ENCODE data around the gene SMIM11.
A peak's percentile ranks its signal among the peaks of the same experiment; 100 is the strongest.

Gene SMIM11

GRCh38 chr21:34345091-34345871, 30.0 kb upstream of the SMIM11 start:
- no peak overlapping the region for H3K4me3 Mint-ChIP-seq
- H3K4me1 Mint-ChIP-seq, result peaks cover 7% of the 10 kb centered on the region
- H3K27ac Mint-ChIP-seq, result no peak overlapping the region
- DNase-seq, result no peak
- H3K27me3 Mint-ChIP-seq, result no peaks in the 10 kb centered on the region
- H3K36me3 Mint-ChIP-seq (ENCODE audit: low read depth), result no peaks in the 10 kb centered on the region
- no peak for ATAC-seq
- H3K9me3 Mint-ChIP-seq, result no peaks in the 10 kb centered on the region

GRCh38 chr21:34345892-34346291, 29.4 kb upstream of the SMIM11 start:
- DNase-seq (no peak), ATAC-seq (no peak)
- Mint-ChIP-seq H3K4me3 (no peak overlapping the region), H3K4me1 (peaks cover 3% of the 10 kb centered on the region), H3K36me3 (ENCODE audit: low read depth) (no peaks in the 10 kb centered on the region), H3K9me3 (no peaks in the 10 kb centered on the region), H3K27me3 (no peaks in the 10 kb centered on the region), H3K27ac (no peak overlapping the region)

DNA sequence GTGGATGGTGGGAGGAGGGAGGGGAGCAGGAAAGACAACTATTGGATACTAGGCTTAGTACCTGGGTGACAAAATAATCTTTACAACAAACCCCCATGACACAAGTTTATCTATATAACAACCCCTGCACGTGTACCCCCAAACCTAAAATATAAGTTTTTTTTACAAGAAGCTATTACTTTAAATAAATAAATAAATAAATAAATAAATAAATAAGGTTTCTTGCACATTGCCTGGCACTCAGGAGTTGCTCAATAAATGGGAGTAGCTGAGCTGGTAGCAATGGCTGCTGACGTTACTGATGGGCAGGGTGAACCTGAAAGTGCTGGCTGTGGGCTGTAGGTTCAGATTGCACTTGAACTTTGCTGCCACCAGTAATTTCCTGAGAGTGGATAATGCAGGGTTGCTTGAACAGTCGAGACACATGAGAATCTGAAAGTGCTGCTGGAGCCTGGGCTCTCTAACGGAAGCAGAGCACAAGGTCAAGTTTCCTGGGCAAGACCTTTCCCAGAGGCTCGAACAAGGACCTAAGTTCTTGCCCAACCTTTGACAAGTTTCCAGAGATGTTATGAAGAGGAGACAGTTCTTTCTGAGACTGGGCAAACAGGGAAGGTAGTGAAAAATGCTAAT, 26.3 kb upstream of the SMIM11 start:
- no peaks in the 10 kb centered on the region for H3K36me3 Mint-ChIP-seq (ENCODE audit: low read depth)
- no peaks in the 10 kb centered on the region for H3K9me3 Mint-ChIP-seq
- DNase-seq, result no peak
- H3K4me3 Mint-ChIP-seq, result no peak overlapping the region
- no peak overlapping the region for H3K27ac Mint-ChIP-seq
- ATAC-seq, result no peak
- no peaks in the 10 kb centered on the region for H3K27me3 Mint-ChIP-seq
- H3K4me1 Mint-ChIP-seq, result peaks cover 4% of the 10 kb centered on the region

DNA sequence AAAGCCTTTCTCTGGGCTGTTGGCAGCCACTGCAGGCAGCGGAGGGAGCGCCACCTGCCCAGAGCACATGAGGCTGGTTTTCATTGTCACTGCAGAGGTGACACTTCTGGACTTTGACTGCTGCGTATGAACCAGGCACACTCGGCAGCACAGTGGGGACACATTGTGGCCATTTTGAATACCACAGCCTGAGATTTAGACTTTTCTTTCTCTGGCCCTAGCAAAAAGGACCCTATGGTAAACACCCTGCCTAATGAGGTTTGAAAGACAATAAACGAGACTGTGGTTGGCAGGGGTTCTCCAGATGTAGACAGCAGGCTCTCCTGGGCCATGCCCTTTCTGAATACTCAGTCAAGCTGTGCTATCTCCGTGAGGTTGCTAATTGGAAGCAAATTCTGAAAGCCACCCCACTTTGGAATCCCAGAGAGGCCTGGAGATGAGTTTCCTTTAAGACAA, 23.5 kb upstream of the SMIM11 start:
- peaks cover 5% of the 10 kb centered on the region for H3K4me1 Mint-ChIP-seq
- DNase-seq, result peak; percentile 13
- no peaks in the 10 kb centered on the region for H3K36me3 Mint-ChIP-seq (ENCODE audit: low read depth)
- no peaks in the 10 kb centered on the region for H3K9me3 Mint-ChIP-seq
- ATAC-seq, result peak; percentile 76
- H3K4me3 Mint-ChIP-seq, result no peak overlapping the region
- no peak overlapping the region for H3K27ac Mint-ChIP-seq
- H3K27me3 Mint-ChIP-seq, result peaks cover 9% of the 10 kb centered on the region

GRCh38 chr21:34352556-34352955, 22.8 kb upstream of the SMIM11 start:
- H3K9me3 Mint-ChIP-seq, result no peaks in the 10 kb centered on the region
- ATAC-seq, result no peak
- no peaks in the 10 kb centered on the region for H3K36me3 Mint-ChIP-seq (ENCODE audit: low read depth)
- peaks cover 5% of the 10 kb centered on the region for H3K4me1 Mint-ChIP-seq
- no peak overlapping the region for H3K4me3 Mint-ChIP-seq
- DNase-seq, result no peak
- peaks cover 9% of the 10 kb centered on the region for H3K27me3 Mint-ChIP-seq
- H3K27ac Mint-ChIP-seq, result no peak overlapping the region

DNA sequence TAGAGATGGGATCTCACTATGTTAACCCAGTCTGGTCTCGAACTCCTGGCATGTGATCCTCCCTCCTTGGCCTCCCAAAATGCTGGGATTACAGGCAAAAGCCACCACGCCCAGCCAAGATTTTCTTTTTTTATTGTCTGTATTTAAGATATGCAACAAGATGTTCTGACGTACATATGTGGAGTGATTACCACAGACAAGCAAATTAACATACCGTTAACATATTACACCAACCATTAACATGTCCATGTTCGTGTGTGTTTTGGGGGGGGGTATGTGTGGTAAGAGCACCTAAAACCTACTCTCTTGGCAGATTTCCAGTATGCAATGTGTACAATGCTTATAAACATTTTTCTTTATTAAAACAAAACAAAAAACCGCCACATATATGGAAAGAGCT, 22.1 kb upstream of the SMIM11 start:
- Mint-ChIP-seq H3K9me3 (no peaks in the 10 kb centered on the region), H3K4me3 (no peak overlapping the region), H3K4me1 (peaks cover 2% of the 10 kb centered on the region), H3K27me3 (peaks cover 10% of the 10 kb centered on the region), H3K27ac (no peak overlapping the region), H3K36me3 (ENCODE audit: low read depth) (no peaks in the 10 kb centered on the region)
- ATAC-seq, result no peak
- no peak for DNase-seq

DNA sequence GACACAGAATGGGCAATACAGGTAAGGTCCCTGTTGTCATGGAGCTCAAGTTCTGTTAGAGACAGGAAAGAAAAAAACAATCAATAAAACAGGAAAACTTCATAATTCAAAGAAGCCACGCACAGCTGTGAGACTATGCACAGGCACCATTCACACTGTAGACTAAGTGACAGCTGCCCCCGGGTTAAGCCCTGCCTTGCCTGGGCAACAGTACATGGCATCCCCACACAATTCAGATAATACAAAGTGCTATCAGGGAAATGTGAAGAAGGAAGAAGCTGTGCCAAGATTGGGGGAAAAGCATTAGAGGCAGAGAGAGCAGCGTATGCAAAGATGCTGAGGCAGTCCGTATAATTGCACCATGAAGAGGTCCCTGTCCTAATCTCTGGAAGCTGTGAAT, 20.5 kb upstream of the SMIM11 start:
- H3K4me3 Mint-ChIP-seq, result no peak overlapping the region
- DNase-seq, result no peak
- H3K36me3 Mint-ChIP-seq (ENCODE audit: low read depth), result no peaks in the 10 kb centered on the region
- no peak overlapping the region for H3K27ac Mint-ChIP-seq
- H3K27me3 Mint-ChIP-seq, result peaks cover 25% of the 10 kb centered on the region
- no peak for ATAC-seq
- H3K4me1 Mint-ChIP-seq, result peaks cover 2% of the 10 kb centered on the region
- no peaks in the 10 kb centered on the region for H3K9me3 Mint-ChIP-seq

DNA sequence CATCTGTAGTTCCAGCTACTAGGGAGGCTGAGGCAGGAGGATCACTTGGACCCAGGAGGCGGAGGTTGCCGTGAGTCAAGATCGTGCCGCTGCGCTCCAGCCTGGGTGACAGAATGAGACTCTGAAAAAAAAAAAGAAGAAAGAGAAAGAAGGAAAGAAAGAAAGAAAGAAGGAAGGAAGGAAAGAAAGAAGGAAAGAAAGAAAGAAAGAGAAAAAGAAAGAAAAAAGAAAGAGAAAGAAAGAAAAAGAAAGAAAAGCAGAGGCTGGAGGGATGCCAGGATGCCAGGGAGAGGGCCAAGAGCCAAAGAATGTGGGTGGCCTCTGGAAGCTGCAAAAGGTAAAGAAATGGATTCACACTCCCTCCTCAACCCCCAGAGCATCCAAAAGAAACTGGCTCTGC, 19.7 kb upstream of the SMIM11 start:
- no peak overlapping the region for H3K27ac Mint-ChIP-seq
- peaks cover 25% of the 10 kb centered on the region for H3K27me3 Mint-ChIP-seq
- DNase-seq (no peak), ATAC-seq (no peak)
- H3K4me3 Mint-ChIP-seq, result no peak overlapping the region
- H3K4me1 Mint-ChIP-seq, result peaks cover 2% of the 10 kb centered on the region
- H3K9me3 Mint-ChIP-seq, result no peaks in the 10 kb centered on the region
- H3K36me3 Mint-ChIP-seq (ENCODE audit: low read depth), result no peaks in the 10 kb centered on the region

GRCh38 chr21:34357889-34358288, 17.4 kb upstream of the SMIM11 start:
- Mint-ChIP-seq H3K27me3 (peaks cover 31% of the 10 kb centered on the region), H3K4me3 (no peak overlapping the region), H3K9me3 (no peaks in the 10 kb centered on the region), H3K27ac (no peak overlapping the region), H3K4me1 (peaks cover 8% of the 10 kb centered on the region), H3K36me3 (ENCODE audit: low read depth) (no peaks in the 10 kb centered on the region)
- ATAC-seq, result no peak
- no peak for DNase-seq

- Mint-ChIP-seq H3K27ac (no peak overlapping the region), H3K27me3 (peaks cover 31% of the 10 kb centered on the region), H3K9me3 (no peaks in the 10 kb centered on the region), H3K36me3 (ENCODE audit: low read depth) (no peaks in the 10 kb centered on the region), H3K4me1 (peaks cover 8% of the 10 kb centered on the region), H3K4me3 (no peak overlapping the region)
- no peak for ATAC-seq
- DNase-seq, result no peak
Measured at GRCh38 chr21:34358866-34359265, 16.4 kb upstream of the SMIM11 start.

DNA sequence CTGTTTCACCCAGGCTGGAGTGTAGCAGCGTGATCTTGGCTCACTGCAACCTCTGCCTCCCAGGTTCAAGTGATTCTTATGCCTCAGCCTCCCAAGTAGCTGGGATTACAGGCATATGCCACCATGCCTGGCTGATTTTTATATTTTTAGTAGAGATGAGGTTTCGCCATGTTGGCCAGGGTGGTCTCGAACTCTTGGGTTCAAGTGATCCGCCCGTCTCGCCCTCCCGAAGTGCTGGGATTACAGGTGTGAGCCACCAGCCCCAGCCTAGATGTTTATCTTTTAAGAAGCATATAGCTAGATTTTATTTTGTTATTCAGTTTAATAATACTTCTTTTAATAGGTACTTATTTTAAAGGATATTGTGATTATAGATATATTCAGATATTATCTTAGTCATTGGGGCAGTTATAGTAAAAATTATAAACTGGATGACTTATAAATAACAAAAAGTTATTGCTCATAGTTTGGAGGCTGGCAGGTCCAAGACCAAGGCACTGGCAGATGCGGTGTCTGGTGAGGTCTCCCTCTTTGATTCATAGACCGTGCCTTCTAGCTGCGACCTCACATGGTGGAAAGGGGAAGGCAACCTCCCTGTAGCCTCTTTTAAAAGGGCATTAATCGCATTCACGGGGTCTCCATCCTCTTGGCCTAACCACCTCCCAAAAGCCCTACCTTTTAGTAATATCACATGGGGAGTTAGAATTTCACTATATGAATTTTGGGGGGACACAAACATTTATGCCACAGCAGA, 14.6 kb upstream of the SMIM11 start:
- H3K27ac Mint-ChIP-seq, result no peak overlapping the region
- DNase-seq, result no peak
- H3K27me3 Mint-ChIP-seq, result peaks cover 26% of the 10 kb centered on the region
- H3K4me1 Mint-ChIP-seq, result peaks cover 6% of the 10 kb centered on the region
- no peak for ATAC-seq
- no peak overlapping the region for H3K4me3 Mint-ChIP-seq
- H3K9me3 Mint-ChIP-seq, result no peaks in the 10 kb centered on the region
- H3K36me3 Mint-ChIP-seq (ENCODE audit: low read depth), result no peaks in the 10 kb centered on the region

DNA sequence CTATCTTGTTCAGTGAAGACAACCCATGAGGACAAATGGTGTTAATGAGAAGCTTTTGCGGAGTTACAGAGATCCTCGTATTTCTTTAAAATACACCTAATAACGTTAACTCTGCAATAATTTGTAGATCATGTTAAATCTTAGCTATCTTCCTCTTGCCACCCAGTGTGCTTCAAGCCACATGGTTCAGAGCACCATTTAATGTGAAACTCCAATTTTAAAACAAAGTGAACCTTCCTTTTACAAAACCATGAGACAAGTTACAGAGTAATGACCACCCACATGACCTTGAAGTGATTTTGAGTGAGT, 13.2 kb upstream of the SMIM11 start:
- H3K9me3 Mint-ChIP-seq, result no peaks in the 10 kb centered on the region
- H3K27me3 Mint-ChIP-seq, result peaks cover 22% of the 10 kb centered on the region
- H3K27ac Mint-ChIP-seq, result no peak overlapping the region
- no peaks in the 10 kb centered on the region for H3K36me3 Mint-ChIP-seq (ENCODE audit: low read depth)
- DNase-seq (no peak), ATAC-seq (no peak)
- no peak overlapping the region for H3K4me3 Mint-ChIP-seq
- peaks cover 6% of the 10 kb centered on the region for H3K4me1 Mint-ChIP-seq

GRCh38 chr21:34362670-34363069, 12.6 kb upstream of the SMIM11 start:
- Mint-ChIP-seq H3K9me3 (no peaks in the 10 kb centered on the region), H3K36me3 (ENCODE audit: low read depth) (no peaks in the 10 kb centered on the region), H3K27ac (no peak overlapping the region), H3K4me3 (no peak overlapping the region), H3K27me3 (peaks cover 22% of the 10 kb centered on the region), H3K4me1 (peaks cover 6% of the 10 kb centered on the region)
- DNase-seq (no peak), ATAC-seq (no peak)

- DNase-seq, result no peak
- no peak within 1 kb of the TSS for H3K4me3 Mint-ChIP-seq
- no peaks in the 10 kb centered on the region for H3K9me3 Mint-ChIP-seq
- H3K27ac Mint-ChIP-seq, result no peak within 1 kb of the TSS
- ATAC-seq, result no peak
- H3K27me3 Mint-ChIP-seq, result peaks cover 17% of the 10 kb centered on the region
- peaks cover 8% of the 10 kb centered on the region for H3K4me1 Mint-ChIP-seq
- H3K36me3 Mint-ChIP-seq (ENCODE audit: low read depth), result no peaks in the 10 kb centered on the region
Measured at GRCh38 chr21:34363733-34364132, 11.6 kb upstream of the SMIM11 start, which contains the start of gene KCNE2. TSS of gene KCNE2 (plus strand) at chr21:34364006. CDS start at chr21:34370479, 6,473 bp downstream.

- H3K9me3 Mint-ChIP-seq, result no peaks in the 10 kb centered on the region
- no peak for DNase-seq
- no peaks in the 10 kb centered on the region for H3K36me3 Mint-ChIP-seq (ENCODE audit: low read depth)
- H3K4me3 Mint-ChIP-seq, result no peak overlapping the region
- H3K27ac Mint-ChIP-seq, result no peak overlapping the region
- H3K4me1 Mint-ChIP-seq, result peaks cover 8% of the 10 kb centered on the region
- peaks cover 11% of the 10 kb centered on the region for H3K27me3 Mint-ChIP-seq
- ATAC-seq, result no peak
Measured at GRCh38 chr21:34364921-34365320, 10.4 kb upstream of the SMIM11 start.
